ENCODE data around the gene SLC16A7. TPM values are rescaled to one million over a fixed set of nuclear protein-coding genes. Genes with fewer than 3 reads are reported as not detected.

SLC16A7 gene
- total and polyA plus RNA-seq, 10 donors = 3.2 to 98.8 (median 60.9) TPM

- no peak for DNase-seq
- Histone ChIP-seq H3K27ac (no peak overlapping the region), H3K27me3 (replicated peaks in 1 of 7) (no peaks in the 10 kb centered on the region), H3K36me3 (peaks cover 0 to 24% (median 0%) of the 10 kb centered on the region in 6 donors), H3K4me3 (no peak overlapping the region), H3K9me3 (no peaks in the 10 kb centered on the region), H3K4me1 (no peaks in the 10 kb centered on the region)
- TF ChIP-seq POLR2A (IDR thresholded peaks at IDR 0.05) (no peak), POLR2AphosphoS5 (IDR thresholded peaks at IDR 0.05) (no peak), CTCF (IDR thresholded peaks at IDR 0.05 in 8 of 11, conservative IDR thresholded peaks at IDR 0.05 in 3 of 11) (no peak)
- intact Hi-C loops (cut with DNase I; ENCODE audit: low total_unique reads) = no loop called here
Measured at GRCh38 chr12:59654061-59654460, 58.2 kb downstream of the SLC16A7 start.

DNA sequence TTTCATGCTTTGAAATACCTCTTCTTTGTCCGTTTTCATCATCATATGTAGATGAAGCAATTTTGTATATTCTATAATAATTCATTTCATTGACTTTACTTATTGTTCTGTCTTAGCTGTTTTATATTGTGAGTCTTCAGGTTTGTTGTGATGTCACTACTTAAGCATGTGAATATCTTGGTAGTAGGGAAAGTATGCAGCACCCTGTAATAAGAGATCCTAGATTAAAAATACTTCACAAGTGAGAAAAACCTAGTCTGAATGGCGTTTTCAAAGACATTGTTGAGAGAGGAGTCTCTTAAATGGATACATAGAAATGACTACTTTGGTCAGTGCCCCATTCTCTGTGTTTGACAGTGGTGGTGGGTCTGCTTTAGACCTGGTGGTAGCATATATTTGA is 61.4 kb downstream of the SLC16A7 start:
- no peaks in the 10 kb centered on the region for H3K4me1 ChIP-seq
- no peaks in the 10 kb centered on the region for H3K9me3 ChIP-seq
- H3K27me3 ChIP-seq (replicated peaks in 1 of 7) = no peaks in the 10 kb centered on the region
- H3K27ac ChIP-seq = no peak overlapping the region
- intact Hi-C loops (cut with DNase I; ENCODE audit: low total_unique reads) = no loop called here
- WGBS, 5 donors = 88 to 97% (median 94%) methylated on average over 2 of the region's 2 CpGs
- H3K36me3 ChIP-seq = peaks cover 0 to 24% (median 0%) of the 10 kb centered on the region in 6 donors
- TF ChIP-seq POLR2A (IDR thresholded peaks at IDR 0.05) (no peak), POLR2AphosphoS5 (IDR thresholded peaks at IDR 0.05) (no peak), CTCF (IDR thresholded peaks at IDR 0.05 in 8 of 11, conservative IDR thresholded peaks at IDR 0.05 in 3 of 11) (no peak)
- no peak for DNase-seq
- H3K4me3 ChIP-seq = no peak overlapping the region

DNA sequence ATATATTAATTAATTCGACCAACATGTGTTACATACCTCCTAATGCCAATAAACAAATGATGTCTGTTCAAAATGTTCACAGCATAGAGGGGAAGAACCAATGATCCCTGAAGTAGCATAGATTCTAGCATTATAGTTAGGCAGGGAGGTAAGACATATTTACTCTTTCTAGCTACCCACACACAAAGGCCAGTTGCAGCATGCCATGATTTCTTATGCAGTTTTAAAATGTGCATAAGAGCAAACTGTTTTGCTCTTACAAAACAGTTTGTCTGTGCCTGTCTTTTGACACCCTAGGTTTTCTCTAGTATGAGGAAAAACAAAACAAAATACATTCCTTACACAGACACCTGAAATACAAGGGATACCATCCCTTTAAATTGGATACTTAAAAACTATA is 61.9 kb downstream of the SLC16A7 start:
- intact Hi-C loops (cut with DNase I; ENCODE audit: low total_unique reads) = no loop called here
- TF ChIP-seq CTCF (IDR thresholded peaks at IDR 0.05 in 8 of 11, conservative IDR thresholded peaks at IDR 0.05 in 3 of 11) = no peak
- no peak for TF ChIP-seq POLR2A (IDR thresholded peaks at IDR 0.05)
- TF ChIP-seq POLR2AphosphoS5 (IDR thresholded peaks at IDR 0.05) = no peak
- H3K9me3 ChIP-seq = no peaks in the 10 kb centered on the region
- peaks cover 0 to 24% (median 0%) of the 10 kb centered on the region in 6 donors for H3K36me3 ChIP-seq
- no peaks in the 10 kb centered on the region for H3K27me3 ChIP-seq (replicated peaks in 1 of 7)
- no peak overlapping the region for H3K4me3 ChIP-seq
- no peak overlapping the region for H3K27ac ChIP-seq
- no peak for DNase-seq
- H3K4me1 ChIP-seq = no peaks in the 10 kb centered on the region
- WGBS, 5 donors = 86 to 100% (median 98%) methylated on average over 1 of the region's 1 CpG

GRCh38 chr12:59660148-59660547 is 64.3 kb downstream of the SLC16A7 start:
- H3K27ac ChIP-seq = no peak overlapping the region
- TF ChIP-seq POLR2A (IDR thresholded peaks at IDR 0.05) (no peak), POLR2AphosphoS5 (IDR thresholded peaks at IDR 0.05) (no peak), CTCF (IDR thresholded peaks at IDR 0.05 in 8 of 11, conservative IDR thresholded peaks at IDR 0.05 in 3 of 11) (no peak)

More at GRCh38 chr12:59660148-59660547, 64.3 kb downstream of the SLC16A7 start:
- Histone ChIP-seq H3K9me3 (no peaks in the 10 kb centered on the region), H3K4me3 (no peak overlapping the region), H3K27me3 (replicated peaks in 1 of 7) (no peaks in the 10 kb centered on the region), H3K4me1 (no peaks in the 10 kb centered on the region), H3K36me3 (peaks cover 0 to 19% (median 0%) of the 10 kb centered on the region in 6 donors)
- intact Hi-C loops (cut with DNase I; ENCODE audit: low total_unique reads) = no loop called here
- DNase-seq = no peak
- WGBS, 5 donors = 85 to 97% (median 93%) methylated on average over 2 of the region's 2 CpGs
